ENCODE results near the gene TEX101.

DNA sequence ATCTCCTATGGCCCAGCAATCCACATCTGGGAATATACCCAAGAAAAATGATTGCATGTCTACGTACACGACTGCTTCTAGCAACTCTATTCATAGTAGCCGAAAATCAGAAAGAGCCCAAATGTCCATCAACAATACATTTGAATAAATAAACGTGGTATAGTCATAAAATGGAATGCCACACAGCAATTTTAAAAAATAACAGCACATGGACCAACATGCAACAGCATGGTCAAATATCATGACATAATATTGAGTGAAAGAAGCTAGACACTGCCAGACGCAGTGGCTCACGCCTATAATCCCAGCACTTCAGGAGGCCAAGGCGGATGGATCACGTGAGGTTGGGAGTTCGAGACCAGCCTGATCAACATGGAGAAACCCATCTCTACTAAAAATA is 16.3 kb downstream of the TEX101 start:
- TF ChIP-seq, protein P1, sequence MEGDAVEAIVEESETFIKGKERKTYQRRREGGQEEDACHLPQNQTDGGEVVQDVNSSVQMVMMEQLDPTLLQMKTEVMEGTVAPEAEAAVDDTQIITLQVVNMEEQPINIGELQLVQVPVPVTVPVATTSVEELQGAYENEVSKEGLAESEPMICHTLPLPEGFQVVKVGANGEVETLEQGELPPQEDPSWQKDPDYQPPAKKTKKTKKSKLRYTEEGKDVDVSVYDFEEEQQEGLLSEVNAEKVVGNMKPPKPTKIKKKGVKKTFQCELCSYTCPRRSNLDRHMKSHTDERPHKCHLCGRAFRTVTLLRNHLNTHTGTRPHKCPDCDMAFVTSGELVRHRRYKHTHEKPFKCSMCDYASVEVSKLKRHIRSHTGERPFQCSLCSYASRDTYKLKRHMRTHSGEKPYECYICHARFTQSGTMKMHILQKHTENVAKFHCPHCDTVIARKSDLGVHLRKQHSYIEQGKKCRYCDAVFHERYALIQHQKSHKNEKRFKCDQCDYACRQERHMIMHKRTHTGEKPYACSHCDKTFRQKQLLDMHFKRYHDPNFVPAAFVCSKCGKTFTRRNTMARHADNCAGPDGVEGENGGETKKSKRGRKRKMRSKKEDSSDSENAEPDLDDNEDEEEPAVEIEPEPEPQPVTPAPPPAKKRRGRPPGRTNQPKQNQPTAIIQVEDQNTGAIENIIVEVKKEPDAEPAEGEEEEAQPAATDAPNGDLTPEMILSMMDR (IDR thresholded peaks at IDR 0.05) = no peak
- no peak for TF ChIP-seq ZFX (IDR thresholded peaks at IDR 0.05; ENCODE audit: borderline replicate concordance)

Measured in 22Rv1 (cell line).